A549 (cell line): Measurements from ENCODE around the gene MORF4L1. TPM values are rescaled to one million over a fixed set of nuclear protein-coding genes. Genes with fewer than 3 reads are reported as not detected.

ENCODE experiments used
- ATAC-seq, 2 experiments: fragments of 200-7000 bp in 1 of 2; fragments of >200 bp in 1 of 2; cut with Nextera tagmentation in 1 of 2; cut with Tn5 transposase in 1 of 2; 3 replicates each; pipeline versions ENCODE4 v1.8.0 to v1.9.1; 2018 to 2020; ENCODE audit warnings: mild to moderate bottlenecking in 1 of 2, moderate library complexity in 1 of 2
- CTCF ChIA-PET: fragments of 300-600 bp; sonication (Branson Sonifier 250); formaldehyde crosslinking; extraction: SDS; loops from one replicate; lab custom pipeline; 2021; ENCODE audit warnings: antibody characterized with exemption, inconsistent platforms; lab: Yijun Ruan, JAX
- POLR2A ChIA-PET: fragments of 350-600 bp; formaldehyde crosslinking; extraction: SDS; loops from one replicate; lab custom pipeline; 2021; ENCODE audit warnings: antibody characterized with exemption, inconsistent platforms; lab: Yijun Ruan, JAX
- DNase-seq, 2 experiments: peaks; one replicate each; pipeline versions ENCODE4 v3.0.0 to v3.0.0-alpha.2; 2011 to 2016; ENCODE audit warnings: low read depth in 1 of 2, low spot score in 1 of 2
- FAIRE-seq: peaks from 2 replicates; lab custom pipeline; 2011; peaks lifted over from hg19 to GRCh38; lab: Jason Lieb, UNC
- H3K27ac ChIP-seq, 2 experiments: fragments of >200 bp; sonication (Bioruptor Twin); formaldehyde crosslinking; 3 replicates each; pipeline ENCODE4 v1.5.1; 2016 to 2017
- H3K4me1 ChIP-seq: fragments of >200 bp; sonication (Bioruptor Twin); formaldehyde crosslinking; 3 replicates; pipeline ENCODE4 v1.6.1; 2016
- H3K4me2 ChIP-seq: fragments of >200 bp; sonication (Bioruptor Twin); formaldehyde crosslinking; 3 replicates; pipeline ENCODE4 v1.6.1; 2016
- H3K4me3 ChIP-seq: fragments of >200 bp; sonication (Bioruptor Twin); formaldehyde crosslinking; 3 replicates; pipeline ENCODE4 v1.5.1; 2016
- H3K9me3 ChIP-seq: fragments of >200 bp; sonication (Bioruptor Twin); formaldehyde crosslinking; 3 replicates; pipeline ENCODE4 v1.6.1; 2016
- CBX2 ChIP-seq: fragments of 200-600 bp; sonication (generic); IDR thresholded peaks from 2 replicates; pipeline ENCODE4 v1.6.1; 2016; ENCODE audit warnings: low read depth, mild to moderate bottlenecking, borderline replicate concordance
- CBX8 ChIP-seq: fragments of 200-600 bp; sonication (generic); IDR thresholded peaks from 2 replicates; pipeline ENCODE4 v1.6.1; 2016
- CHD2 ChIP-seq: fragments of 150-350 bp; IDR thresholded peaks from 2 replicates; pipeline ENCODE4 v1.6.1; 2014; ENCODE audit warnings: low read length; ENCODE audit not compliant: partially characterized antibody
- EHF ChIP-seq: fragments of 250-450 bp; sonication (Bioruptor Pico); IDR thresholded peaks from 2 replicates; pipeline ENCODE4 v1.5.0; 2020; ENCODE audit warnings: mild to moderate bottlenecking
- EHMT2 ChIP-seq: fragments of 200-600 bp; sonication (generic); IDR thresholded peaks from 2 replicates; pipeline ENCODE4 v1.6.1; 2016; ENCODE audit warnings: antibody characterized with exemption, low read depth, mild to moderate bottlenecking, moderate library complexity
- EP300 ChIP-seq, 2 experiments: fragments of >200 bp; sonication (Bioruptor Twin); formaldehyde crosslinking; IDR thresholded peaks; 2 replicates in 1 of 2; 3 replicates in 1 of 2; pipeline ENCODE4 v1.6.1; 2016 to 2017
- FOSB ChIP-seq: fragments of 250-450 bp; sonication (Bioruptor Pico); IDR thresholded peaks from 2 replicates; pipeline ENCODE4 v1.5.0; 2020; ENCODE audit warnings: mild to moderate bottlenecking, moderate library complexity
- FOSL2 ChIP-seq, 2 experiments: fragments of 450-650 bp in 1 of 2; fragments of >200 bp in 1 of 2; sonication (Bioruptor Twin) in 1 of 2; formaldehyde crosslinking; IDR thresholded peaks; 2 replicates each; pipeline versions ENCODE4 v1.5.0 to v1.6.1; 2016 to 2020; ENCODE audit warnings: mild to moderate bottlenecking in 1 of 2, moderate library complexity in 1 of 2
- HOXA7 ChIP-seq: fragments of 250-450 bp; sonication (Bioruptor Pico); IDR thresholded peaks from 2 replicates; pipeline ENCODE4 v1.5.0; 2020; ENCODE audit warnings: mild to moderate bottlenecking, moderate library complexity
- HOXB5 ChIP-seq: fragments of 250-450 bp; sonication (Bioruptor Pico); IDR thresholded peaks from 2 replicates; pipeline ENCODE4 v1.5.0; 2020; ENCODE audit warnings: mild to moderate bottlenecking, moderate library complexity
- JUN ChIP-seq, 2 experiments: fragments of >200 bp; sonication (Bioruptor Twin); formaldehyde crosslinking; IDR thresholded peaks; 2 replicates in 1 of 2; 3 replicates in 1 of 2; pipeline ENCODE4 v1.6.1; 2016 to 2017
- MAZ ChIP-seq: fragments of 150-350 bp; IDR thresholded peaks from 2 replicates; pipeline ENCODE4 v1.6.1; 2014; ENCODE audit warnings: antibody characterized with exemption, low read depth, low read length, borderline replicate concordance
- MYC ChIP-seq: IDR thresholded peaks from 2 replicates; pipeline ENCODE4 v1.6.1; 2012; ENCODE audit warnings: mild to moderate bottlenecking, inconsistent platforms, low read length, improper control_type of control experiment, borderline replicate concordance
- NFE2L2 ChIP-seq: fragments of 150-350 bp; conservative IDR thresholded peaks from 2 replicates; pipeline ENCODE4 v1.6.1; 2014; ENCODE audit warnings: low read length
- NPAS2 ChIP-seq: fragments of 250-450 bp; sonication (Bioruptor Pico); IDR thresholded peaks from 2 replicates; pipeline ENCODE4 v1.8.0; 2022; ENCODE audit warnings: mild to moderate bottlenecking, moderate library complexity, borderline replicate concordance
- NR3C1 ChIP-seq: fragments of >200 bp; sonication (Bioruptor Twin); formaldehyde crosslinking; IDR thresholded peaks from 3 replicates; pipeline ENCODE4 v1.6.1; 2017
- POLR2A ChIP-seq: IDR thresholded peaks from 2 replicates; pipeline ENCODE4 v1.6.1; 2012; ENCODE audit warnings: mild to moderate bottlenecking, low read length
- RCOR1 ChIP-seq: fragments of 150-350 bp; IDR thresholded peaks from 2 replicates; pipeline ENCODE4 v1.6.1; 2014; ENCODE audit warnings: antibody characterized with exemption, low read length, low read depth
- SMC3 ChIP-seq: fragments of >200 bp; sonication (Bioruptor Twin); formaldehyde crosslinking; IDR thresholded peaks from 3 replicates; pipeline ENCODE4 v1.6.1; 2018; ENCODE audit warnings: inconsistent platforms
- ZC3H11A ChIP-seq: fragments of 450-650 bp; IDR thresholded peaks from 2 replicates; pipeline ENCODE4 v1.6.1; 2014; ENCODE audit warnings: antibody characterized with exemption, mild to moderate bottlenecking
- WGBS: methylation state at CpG from one replicate; pipeline ENCODE4 v1.1.6; 2017; ENCODE audit errors: missing lambda C conversion rate; 5-methylcytosine and 5-hydroxymethylcytosine counted together
- polyA plus RNA-seq, 4 experiments: library from polyadenylated mRNA; depleted of rRNA in 3 of 4; stranded (reverse); fragments of >200 nt; fragmentation: RNase III in 1 of 4; extraction: RNeasy Plus Mini Kit Qiagen cat#74134 plus additional on column Dnase treatment in 1 of 4; gene quantifications; 2 replicates in 3 of 4; 3 replicates in 1 of 4; pipeline ENCODE4 v1.2.3, GENCODE V29; 2011 to 2017
- TF ChIP-seq, protein P1 (sequence below): fragments of 200-600 bp; sonication (generic); IDR thresholded peaks from 2 replicates; pipeline ENCODE4 v1.6.1; 2016; ENCODE audit warnings: antibody characterized with exemption, mild to moderate bottlenecking, moderate library complexity
- TF ChIP-seq, protein P2 (sequence below): IDR thresholded peaks from 2 replicates; pipeline ENCODE4 v1.6.1; 2012; ENCODE audit warnings: low read depth, borderline replicate concordance
- TF ChIP-seq, protein P3 (sequence below): fragments of >200 bp; sonication (Bioruptor Twin); formaldehyde crosslinking; IDR thresholded peaks from 3 replicates; pipeline ENCODE4 v1.6.1; 2016
- TF ChIP-seq, protein P4 (sequence below): fragments of >200 bp; sonication (Bioruptor Twin); formaldehyde crosslinking; IDR thresholded peaks from 2 replicates; pipeline ENCODE4 v1.6.1; 2016
- TF ChIP-seq, protein P5 (sequence below): fragments of 150-350 bp; IDR thresholded peaks from 2 replicates; pipeline ENCODE4 v1.6.1; 2014; ENCODE audit warnings: low read depth, mild to moderate bottlenecking, low read length

The MORF4L1 gene
- polyA plus RNA-seq, 2 of the 4 experiments (the other 2 are of a cell fraction): 498 to 927 TPM

DNA sequence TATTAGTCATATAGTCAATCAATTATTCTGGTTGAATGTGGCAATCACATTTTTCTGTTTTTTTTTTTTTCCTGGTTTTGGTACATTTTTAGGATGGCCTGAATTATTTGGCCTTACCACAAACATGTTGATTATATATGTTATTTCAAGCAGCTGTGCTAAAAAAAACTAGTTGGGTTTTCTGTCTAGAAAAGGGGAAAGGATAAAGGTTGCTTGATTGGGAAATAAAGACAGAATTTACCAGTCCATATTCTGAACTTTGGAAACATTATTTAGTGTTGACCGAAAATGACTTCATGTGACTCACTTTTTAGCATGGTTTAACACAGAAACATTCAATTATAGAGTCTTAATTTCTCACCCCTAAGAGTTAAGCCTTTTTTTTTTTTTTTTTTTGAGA, 8.1 kb downstream of the MORF4L1 start:
- H3K9me3 ChIP-seq: no peaks in the 10 kb centered on the region
- no peak for DNase-seq
- CTCF ChIA-PET: interaction anchor here (0.9 to 1.6 kb wide), 5 partner anchors 8 to 124 kb away, joined by 3 to 4 read pairs (median 3); partner anchors contain the start of gene ADAMTS7
- POLR2A ChIA-PET: interaction anchor here (0.6 to 1.5 kb wide), 3 partner anchors 10 to 20 kb away, joined by 3 to 8 read pairs (median 4); no protein-coding TSS in a partner anchor
- 92% methylated on average over 1 of the region's 1 CpG for WGBS
- no peak for FAIRE-seq
- no peak overlapping the region; the same call in 2 of the 3 replicates for H3K4me2 ChIP-seq
- TF ChIP-seq SMC3: no peak
- TF ChIP-seq, protein P1, sequence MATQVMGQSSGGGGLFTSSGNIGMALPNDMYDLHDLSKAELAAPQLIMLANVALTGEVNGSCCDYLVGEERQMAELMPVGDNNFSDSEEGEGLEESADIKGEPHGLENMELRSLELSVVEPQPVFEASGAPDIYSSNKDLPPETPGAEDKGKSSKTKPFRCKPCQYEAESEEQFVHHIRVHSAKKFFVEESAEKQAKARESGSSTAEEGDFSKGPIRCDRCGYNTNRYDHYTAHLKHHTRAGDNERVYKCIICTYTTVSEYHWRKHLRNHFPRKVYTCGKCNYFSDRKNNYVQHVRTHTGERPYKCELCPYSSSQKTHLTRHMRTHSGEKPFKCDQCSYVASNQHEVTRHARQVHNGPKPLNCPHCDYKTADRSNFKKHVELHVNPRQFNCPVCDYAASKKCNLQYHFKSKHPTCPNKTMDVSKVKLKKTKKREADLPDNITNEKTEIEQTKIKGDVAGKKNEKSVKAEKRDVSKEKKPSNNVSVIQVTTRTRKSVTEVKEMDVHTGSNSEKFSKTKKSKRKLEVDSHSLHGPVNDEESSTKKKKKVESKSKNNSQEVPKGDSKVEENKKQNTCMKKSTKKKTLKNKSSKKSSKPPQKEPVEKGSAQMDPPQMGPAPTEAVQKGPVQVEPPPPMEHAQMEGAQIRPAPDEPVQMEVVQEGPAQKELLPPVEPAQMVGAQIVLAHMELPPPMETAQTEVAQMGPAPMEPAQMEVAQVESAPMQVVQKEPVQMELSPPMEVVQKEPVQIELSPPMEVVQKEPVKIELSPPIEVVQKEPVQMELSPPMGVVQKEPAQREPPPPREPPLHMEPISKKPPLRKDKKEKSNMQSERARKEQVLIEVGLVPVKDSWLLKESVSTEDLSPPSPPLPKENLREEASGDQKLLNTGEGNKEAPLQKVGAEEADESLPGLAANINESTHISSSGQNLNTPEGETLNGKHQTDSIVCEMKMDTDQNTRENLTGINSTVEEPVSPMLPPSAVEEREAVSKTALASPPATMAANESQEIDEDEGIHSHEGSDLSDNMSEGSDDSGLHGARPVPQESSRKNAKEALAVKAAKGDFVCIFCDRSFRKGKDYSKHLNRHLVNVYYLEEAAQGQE: no peak
- TF ChIP-seq CBX2: no peak
- no peak for TF ChIP-seq FOSL2 (IDR thresholded peaks at IDR 0.05)
- no peak for TF ChIP-seq FOSL2 (CRISPR knock-in tag; IDR thresholded peaks at IDR 0.05)
- TF ChIP-seq, protein P2, sequence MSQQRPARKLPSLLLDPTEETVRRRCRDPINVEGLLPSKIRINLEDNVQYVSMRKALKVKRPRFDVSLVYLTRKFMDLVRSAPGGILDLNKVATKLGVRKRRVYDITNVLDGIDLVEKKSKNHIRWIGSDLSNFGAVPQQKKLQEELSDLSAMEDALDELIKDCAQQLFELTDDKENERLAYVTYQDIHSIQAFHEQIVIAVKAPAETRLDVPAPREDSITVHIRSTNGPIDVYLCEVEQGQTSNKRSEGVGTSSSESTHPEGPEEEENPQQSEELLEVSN: no peak
- TF ChIP-seq MAZ: no peak
- TF ChIP-seq CHD2: no peak
- no peak for TF ChIP-seq RCOR1
- no peak for TF ChIP-seq EP300 (IDR thresholded peaks at IDR 0.05)
- no peak for ATAC-seq
- no peak overlapping the region for H3K4me3 ChIP-seq
- H3K27ac ChIP-seq: no peak overlapping the region
- peaks cover 59% of the 10 kb centered on the region for H3K4me1 ChIP-seq

DNA sequence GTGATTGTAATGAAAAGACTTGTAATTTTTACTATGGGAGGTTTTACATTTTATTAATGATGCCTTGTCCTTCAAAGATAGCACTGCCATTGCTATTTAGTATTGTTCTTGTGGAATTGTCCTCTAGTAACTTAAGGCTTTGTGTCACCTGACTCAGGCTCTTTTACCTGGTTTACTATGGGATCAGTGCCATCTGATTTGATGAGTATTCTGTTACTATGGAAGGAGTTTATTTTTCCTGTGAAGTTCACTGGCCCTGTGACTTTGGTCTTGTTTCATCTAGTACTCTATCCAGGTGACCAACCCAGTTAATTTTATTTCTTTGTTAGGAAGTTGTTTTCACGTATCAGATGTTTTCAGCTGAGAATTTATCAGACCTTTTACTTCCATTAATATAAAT, 9.0 kb downstream of the MORF4L1 start:
- no peak overlapping the region for H3K4me2 ChIP-seq
- peaks cover 50% of the 10 kb centered on the region for H3K4me1 ChIP-seq
- no peaks in the 10 kb centered on the region for H3K9me3 ChIP-seq
- 94% methylated on average over 1 of the region's 1 CpG for WGBS
- DNase-seq: no peak
- H3K4me3 ChIP-seq: no peak overlapping the region
- ChIA-PET CTCF (interaction anchor here (1.1 kb wide), 1 partner anchor 11 kb away, joined by 3 read pairs; no protein-coding TSS in a partner anchor), POLR2A (interaction anchor here (1.3 to 1.5 kb wide), 2 partner anchors 8 to 12 kb away, joined by 4 to 9 read pairs; partner anchors contain the start of gene MORF4L1)
- H3K27ac ChIP-seq: no peak overlapping the region
- no peak for FAIRE-seq
- no peak for ATAC-seq
- TF ChIP-seq EHF (CRISPR knock-in tag) (no peak), HOXA7 (CRISPR knock-in tag) (0 out of 2 replicates have a peak, but pooled peaks have one; percentile 28), EHMT2 (no peak)
- TF ChIP-seq, all 56 proteins: peak for 1

DNA sequence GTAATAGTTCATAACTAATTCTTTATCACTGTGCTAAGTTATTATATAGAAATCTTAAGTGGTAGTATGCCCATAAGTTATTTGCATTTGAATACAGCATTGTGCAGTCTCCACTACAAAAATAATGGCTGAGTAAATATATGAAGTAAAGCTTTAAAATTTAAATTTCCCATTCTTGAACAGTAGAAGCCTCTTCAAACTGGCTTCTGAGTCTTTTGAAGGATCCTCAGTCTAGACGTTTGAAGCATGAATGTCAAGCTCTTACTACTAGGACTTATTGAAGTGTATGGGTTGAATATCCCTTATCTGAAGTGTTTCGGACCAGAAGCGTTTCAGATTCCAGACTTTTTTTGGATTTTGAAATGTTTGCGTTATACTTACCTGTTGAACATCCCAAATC, 16.3 kb downstream of the MORF4L1 start:
- no peak overlapping the region for H3K27ac ChIP-seq
- ATAC-seq (no peak), DNase-seq (no peak), FAIRE-seq (no peak)
- no peaks in the 10 kb centered on the region for H3K4me1 ChIP-seq
- no peak overlapping the region for H3K4me2 ChIP-seq
- H3K9me3 ChIP-seq: no peaks in the 10 kb centered on the region
- 90% methylated on average over 4 of the region's 4 CpGs for WGBS
- no peak for TF ChIP-seq JUN (IDR thresholded peaks at IDR 0.05)
- no peak for TF ChIP-seq NR3C1
- no peak for TF ChIP-seq EHMT2
- TF ChIP-seq, protein P3, sequence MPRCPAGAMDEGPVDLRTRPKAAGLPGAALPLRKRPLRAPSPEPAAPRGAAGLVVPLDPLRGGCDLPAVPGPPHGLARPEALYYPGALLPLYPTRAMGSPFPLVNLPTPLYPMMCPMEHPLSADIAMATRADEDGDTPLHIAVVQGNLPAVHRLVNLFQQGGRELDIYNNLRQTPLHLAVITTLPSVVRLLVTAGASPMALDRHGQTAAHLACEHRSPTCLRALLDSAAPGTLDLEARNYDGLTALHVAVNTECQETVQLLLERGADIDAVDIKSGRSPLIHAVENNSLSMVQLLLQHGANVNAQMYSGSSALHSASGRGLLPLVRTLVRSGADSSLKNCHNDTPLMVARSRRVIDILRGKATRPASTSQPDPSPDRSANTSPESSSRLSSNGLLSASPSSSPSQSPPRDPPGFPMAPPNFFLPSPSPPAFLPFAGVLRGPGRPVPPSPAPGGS: no peak
- TF ChIP-seq, protein P4, sequence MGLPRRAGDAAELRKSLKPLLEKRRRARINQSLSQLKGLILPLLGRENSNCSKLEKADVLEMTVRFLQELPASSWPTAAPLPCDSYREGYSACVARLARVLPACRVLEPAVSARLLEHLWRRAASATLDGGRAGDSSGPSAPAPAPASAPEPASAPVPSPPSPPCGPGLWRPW: no peak
- no peak for TF ChIP-seq MYC
- TF ChIP-seq POLR2A: no peak
- TF ChIP-seq NPAS2 (CRISPR knock-in tag): no peak
- TF ChIP-seq EHF (CRISPR knock-in tag): no peak
- TF ChIP-seq HOXB5 (CRISPR knock-in tag): no peak
- TF ChIP-seq ZC3H11A: no peak
- TF ChIP-seq CBX8: no peak
- no peak for TF ChIP-seq NFE2L2
- TF ChIP-seq, protein P5, sequence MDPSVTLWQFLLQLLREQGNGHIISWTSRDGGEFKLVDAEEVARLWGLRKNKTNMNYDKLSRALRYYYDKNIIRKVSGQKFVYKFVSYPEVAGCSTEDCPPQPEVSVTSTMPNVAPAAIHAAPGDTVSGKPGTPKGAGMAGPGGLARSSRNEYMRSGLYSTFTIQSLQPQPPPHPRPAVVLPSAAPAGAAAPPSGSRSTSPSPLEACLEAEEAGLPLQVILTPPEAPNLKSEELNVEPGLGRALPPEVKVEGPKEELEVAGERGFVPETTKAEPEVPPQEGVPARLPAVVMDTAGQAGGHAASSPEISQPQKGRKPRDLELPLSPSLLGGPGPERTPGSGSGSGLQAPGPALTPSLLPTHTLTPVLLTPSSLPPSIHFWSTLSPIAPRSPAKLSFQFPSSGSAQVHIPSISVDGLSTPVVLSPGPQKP: no peak
- no peak for TF ChIP-seq FOSB (CRISPR knock-in tag)
- POLR2A ChIA-PET: no interaction called here
- no peak overlapping the region for H3K4me3 ChIP-seq
- CTCF ChIA-PET: interaction anchor here (0.7 to 3.0 kb wide), 4 partner anchors 8 to 21 kb away, joined by 3 to 10 read pairs (median 4); no protein-coding TSS in a partner anchor
